ENCODE data around the gene LRRC58. TPM values are rescaled to one million over a fixed set of nuclear protein-coding genes. Genes with fewer than 3 reads are reported as not detected.

LRRC58 gene
- total RNA-seq, 1 donor from 2014 or later = 14.3 TPM

GRCh38 chr3:120353463-120353862, 4.3 kb upstream of the LRRC58 start:
- no peak overlapping the region for H3K27ac Mint-ChIP-seq (ENCODE audit: unreplicated experiment)
- FAIRE-seq (no peak), DNase-seq (ENCODE audit: low read depth) (no peak)
- peaks cover 2% of the 10 kb centered on the region for H3K27me3 Mint-ChIP-seq (ENCODE audit: low read depth, unreplicated experiment)
- H3K27me3 ChIP-seq (ENCODE audit: insufficient read depth, low read length) = peaks cover 6% of the 10 kb centered on the region
- no peak overlapping the region for H3K4me3 Mint-ChIP-seq (ENCODE audit: unreplicated experiment)
- no peak overlapping the region for H3K4me2 ChIP-seq (ENCODE audit: low read length)
- H3K36me3 Mint-ChIP-seq (ENCODE audit: low read depth, unreplicated experiment) = no peaks in the 10 kb centered on the region
- peaks cover 5% of the 10 kb centered on the region for H3K4me1 Mint-ChIP-seq (ENCODE audit: low read depth, unreplicated experiment)
- H3K4me3 ChIP-seq (ENCODE audit: insufficient read depth, low read depth, low read length) = no peak overlapping the region
- no peaks in the 10 kb centered on the region for H3K36me3 ChIP-seq (ENCODE audit: insufficient read depth, low read length)
- H3K4me1 ChIP-seq (ENCODE audit: insufficient read depth, low read length) = no peaks in the 10 kb centered on the region
- peaks cover 2% of the 10 kb centered on the region for H4K20me1 ChIP-seq (ENCODE audit: insufficient read depth, low read length)
- H2AFZ ChIP-seq (ENCODE audit: low read depth, low read length) = no peak overlapping the region
- peaks cover 6% of the 10 kb centered on the region for H3K79me2 ChIP-seq (ENCODE audit: insufficient read depth, low read length)
- no peak for TF ChIP-seq CTCF (IDR thresholded peaks at IDR 0.05; ENCODE audit: insufficient read depth, low read depth, low read length)
- TF ChIP-seq EZH2 (IDR thresholded peaks at IDR 0.05; ENCODE audit: insufficient read depth, low read length) = no peak
- no peaks in the 10 kb centered on the region for H3K9me3 ChIP-seq (ENCODE audit: insufficient read depth, low read depth, low read length)
- H3K9ac ChIP-seq (ENCODE audit: low read length) = no peak overlapping the region
- H3K27ac ChIP-seq (ENCODE audit: low read depth, low read length) = no peak overlapping the region
- H3K9me3 Mint-ChIP-seq (ENCODE audit: unreplicated experiment) = no peaks in the 10 kb centered on the region

GRCh38 chr3:120352017-120352416, 2.9 kb upstream of the LRRC58 start:
- no peaks in the 10 kb centered on the region for H3K36me3 Mint-ChIP-seq (ENCODE audit: low read depth, unreplicated experiment)
- H3K79me2 ChIP-seq (ENCODE audit: insufficient read depth, low read length) = peaks cover 19% of the 10 kb centered on the region
- no peaks in the 10 kb centered on the region for H3K9me3 ChIP-seq (ENCODE audit: insufficient read depth, low read depth, low read length)
- H3K36me3 ChIP-seq (ENCODE audit: insufficient read depth, low read length) = no peaks in the 10 kb centered on the region
- H3K9me3 Mint-ChIP-seq (ENCODE audit: unreplicated experiment) = no peaks in the 10 kb centered on the region
- peaks cover 2% of the 10 kb centered on the region for H3K27me3 Mint-ChIP-seq (ENCODE audit: low read depth, unreplicated experiment)
- TF ChIP-seq CTCF (IDR thresholded peaks at IDR 0.05; ENCODE audit: insufficient read depth, low read depth, low read length) (no peak), EZH2 (IDR thresholded peaks at IDR 0.05; ENCODE audit: insufficient read depth, low read length) (no peak)
- H3K4me3 Mint-ChIP-seq (ENCODE audit: unreplicated experiment) = no peak overlapping the region
- no peak overlapping the region for H3K27ac Mint-ChIP-seq (ENCODE audit: unreplicated experiment)
- H3K9ac ChIP-seq (ENCODE audit: low read length) = no peak overlapping the region
- H3K4me1 ChIP-seq (ENCODE audit: insufficient read depth, low read length) = peaks cover 7% of the 10 kb centered on the region
- H3K4me1 Mint-ChIP-seq (ENCODE audit: low read depth, unreplicated experiment) = peaks cover 5% of the 10 kb centered on the region
- no peak for DNase-seq (ENCODE audit: low read depth)
- H3K27me3 ChIP-seq (ENCODE audit: insufficient read depth, low read length) = peaks cover 3% of the 10 kb centered on the region
- no peak overlapping the region for H3K4me2 ChIP-seq (ENCODE audit: low read length)
- no peak for FAIRE-seq
- H2AFZ ChIP-seq (ENCODE audit: low read depth, low read length) = no peak overlapping the region
- no peak overlapping the region for H3K27ac ChIP-seq (ENCODE audit: low read depth, low read length)
- peaks cover 14% of the 10 kb centered on the region for H4K20me1 ChIP-seq (ENCODE audit: insufficient read depth, low read length)
- no peak overlapping the region for H3K4me3 ChIP-seq (ENCODE audit: insufficient read depth, low read depth, low read length)

- TF ChIP-seq CTCF (IDR thresholded peaks at IDR 0.05; ENCODE audit: insufficient read depth, low read depth, low read length) (no peak), EZH2 (IDR thresholded peaks at IDR 0.05; ENCODE audit: insufficient read depth, low read length) (no peak)
- no peaks in the 10 kb centered on the region for H3K36me3 Mint-ChIP-seq (ENCODE audit: low read depth, unreplicated experiment)
- peaks cover 4% of the 10 kb centered on the region for H3K4me1 Mint-ChIP-seq (ENCODE audit: low read depth, unreplicated experiment)
- Histone ChIP-seq H3K4me3 (ENCODE audit: insufficient read depth, low read depth, low read length) (peak overlapping the region; percentile 87), H2AFZ (ENCODE audit: low read depth, low read length) (no peak overlapping the region), H3K27ac (ENCODE audit: low read depth, low read length) (peak overlapping the region; percentile 88), H3K9me3 (ENCODE audit: insufficient read depth, low read depth, low read length) (no peaks in the 10 kb centered on the region), H3K4me1 (ENCODE audit: insufficient read depth, low read length) (peaks cover 7% of the 10 kb centered on the region), H3K27me3 (ENCODE audit: insufficient read depth, low read length) (no peaks in the 10 kb centered on the region), H3K79me2 (ENCODE audit: insufficient read depth, low read length) (peaks cover 34% of the 10 kb centered on the region), H4K20me1 (ENCODE audit: insufficient read depth, low read length) (peaks cover 29% of the 10 kb centered on the region), H3K4me2 (ENCODE audit: low read length) (peak overlapping the region; percentile 91), H3K9ac (ENCODE audit: low read length) (peak overlapping the region; percentile 90), H3K36me3 (ENCODE audit: insufficient read depth, low read length) (no peaks in the 10 kb centered on the region)
- no peak overlapping the region for H3K27ac Mint-ChIP-seq (ENCODE audit: unreplicated experiment)
- no peaks in the 10 kb centered on the region for H3K9me3 Mint-ChIP-seq (ENCODE audit: unreplicated experiment)
- FAIRE-seq (no peak), DNase-seq (ENCODE audit: low read depth) (peak; percentile 67)
- peak overlapping the region; percentile 94 for H3K4me3 Mint-ChIP-seq (ENCODE audit: unreplicated experiment)
- peaks cover 2% of the 10 kb centered on the region for H3K27me3 Mint-ChIP-seq (ENCODE audit: low read depth, unreplicated experiment)
These were observed 1.3 kb upstream of the LRRC58 start for GRCh38 chr3:120350401-120350941.
